Fibroblast of skin of left biceps (primary cell): ENCODE results near the gene DDX23.
A peak's percentile ranks its signal among the peaks of the same experiment; 100 is the strongest.

Experiments
- DNase-seq, 2 experiments: peaks; one replicate each; pipeline ENCODE4 v3.0.0-alpha.2; 2013; ENCODE audit warnings: low read depth in 2 of 2

Gene DDX23

GRCh38 chr12:48795550-48796455, 56.2 kb downstream of the DDX23 start:
- DNase-seq: peak; percentile 51 to 55

GRCh38 chr12:48794870-48795269, 57.1 kb downstream of the DDX23 start:
- DNase-seq: no peak

DNA sequence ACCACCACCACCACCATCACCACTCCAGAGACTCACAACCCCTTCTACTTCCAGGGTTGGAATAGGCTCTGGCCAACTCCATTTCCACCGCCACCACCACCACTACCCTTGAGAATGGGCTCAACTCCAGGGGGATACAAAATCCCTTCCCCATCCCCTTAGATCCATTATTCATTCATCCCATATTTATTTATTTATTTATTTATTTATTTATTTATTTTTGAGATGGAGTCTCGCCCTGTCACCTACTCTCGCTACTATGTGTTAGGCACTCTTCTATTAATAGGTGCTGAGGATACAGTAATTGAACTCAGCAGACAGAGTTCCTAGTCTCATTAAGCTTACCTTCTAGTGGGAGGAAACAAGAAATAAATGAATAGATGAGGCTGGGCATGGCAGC, 58.3 kb downstream of the DDX23 start:
- DNase-seq: no peak

- no peak for DNase-seq
Measured at GRCh38 chr12:48789858-48790326, 62.1 kb downstream of the DDX23 start.

DNA sequence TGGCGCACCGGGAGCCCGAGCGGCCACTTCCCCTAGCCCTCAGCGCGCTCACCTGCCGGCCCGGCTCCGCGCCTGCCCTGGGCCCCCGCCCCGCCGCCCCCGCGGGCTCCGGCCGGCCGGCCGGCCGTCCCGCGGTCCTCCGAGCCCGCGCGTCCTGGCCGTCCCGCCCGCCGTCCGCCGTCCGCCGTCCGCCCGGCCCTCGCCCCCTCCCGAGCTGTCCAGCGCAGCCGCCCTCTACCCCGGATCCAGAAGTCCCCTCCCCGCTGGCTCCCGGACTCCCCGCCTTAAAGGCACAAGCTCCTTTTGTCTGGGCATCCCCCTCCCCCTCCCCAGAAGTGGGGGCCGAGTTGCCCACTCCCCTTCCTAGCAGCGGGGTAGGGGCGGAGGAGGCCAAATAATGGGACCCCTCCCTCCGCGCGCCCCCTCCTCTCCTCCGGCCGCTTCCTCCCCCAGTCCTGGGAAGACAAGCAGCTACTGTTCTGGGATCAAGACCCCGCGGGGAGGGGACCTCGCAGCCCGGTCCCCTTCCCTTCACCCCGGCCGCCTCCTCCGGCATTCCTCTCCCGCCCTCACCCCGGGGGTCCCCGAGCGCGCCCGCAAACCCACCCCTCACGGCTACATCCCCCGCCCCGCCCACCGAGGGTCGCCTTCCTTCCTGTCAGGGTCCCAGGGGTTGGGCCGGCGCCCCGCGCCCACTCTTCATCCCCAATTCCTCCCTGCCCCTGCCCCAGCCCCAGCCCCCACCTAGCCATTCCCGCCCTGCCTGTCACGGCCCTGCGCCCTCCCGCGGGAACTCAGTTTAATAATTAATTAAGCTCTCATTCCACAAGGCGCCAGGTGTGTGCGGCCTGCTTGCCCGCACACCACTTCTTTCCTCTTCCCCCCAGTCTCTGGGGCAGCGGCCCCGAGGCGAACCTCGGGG, 62.8 kb downstream of the DDX23 start, which contains the start of gene ADCY6:
ADCY6 (minus strand) TSS at position 236 of the 922 bp plus-strand sequence. CDS start 5,655 bp downstream, outside the sequence.
- peak in 1 of 2 experiments; percentile 13 for DNase-seq

GRCh38 chr12:48788524-48788853, 63.5 kb downstream of the DDX23 start:
- no peak for DNase-seq

DNA sequence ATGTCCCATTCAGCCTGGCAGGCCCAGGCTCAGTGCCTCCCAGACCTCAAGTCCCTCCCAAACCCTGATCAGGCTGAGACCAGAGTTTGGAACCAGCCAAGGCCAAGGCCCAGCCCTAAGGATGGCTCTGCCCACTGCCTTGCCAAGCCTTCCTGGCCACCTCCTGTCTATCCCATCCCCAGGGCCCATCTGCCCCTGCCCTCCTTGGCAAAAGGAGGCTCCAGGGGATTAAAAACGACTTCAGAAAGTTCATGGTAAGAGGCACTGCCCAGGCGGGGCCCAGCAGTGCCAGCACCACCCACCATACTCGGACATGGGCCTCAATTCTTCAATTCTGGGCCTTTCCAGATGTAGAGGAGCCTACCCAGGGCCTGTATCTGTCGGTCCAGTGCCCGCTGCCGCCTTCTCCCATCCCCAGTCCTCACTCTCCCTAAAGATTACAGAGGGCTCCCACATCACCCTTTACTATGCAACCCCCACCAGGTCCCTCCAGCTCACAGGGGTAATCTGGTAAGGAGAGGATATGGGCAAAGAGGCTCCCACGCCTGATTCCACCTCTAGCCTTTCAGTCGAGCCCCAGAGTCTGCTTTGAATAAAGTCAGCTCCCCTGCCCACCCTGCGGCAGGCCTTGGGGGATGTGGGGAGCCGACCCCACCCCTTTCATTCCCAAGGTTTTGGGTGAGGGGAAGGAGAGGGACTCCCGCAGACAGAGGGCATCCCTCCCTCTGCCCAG, 64.0 kb downstream of the DDX23 start:
- no peak for DNase-seq

GRCh38 chr12:48786591-48787544, 65.1 kb downstream of the DDX23 start:
- no peak for DNase-seq

- no peak for DNase-seq
Measured at GRCh38 chr12:48783432-48783831, 68.5 kb downstream of the DDX23 start.

DNA sequence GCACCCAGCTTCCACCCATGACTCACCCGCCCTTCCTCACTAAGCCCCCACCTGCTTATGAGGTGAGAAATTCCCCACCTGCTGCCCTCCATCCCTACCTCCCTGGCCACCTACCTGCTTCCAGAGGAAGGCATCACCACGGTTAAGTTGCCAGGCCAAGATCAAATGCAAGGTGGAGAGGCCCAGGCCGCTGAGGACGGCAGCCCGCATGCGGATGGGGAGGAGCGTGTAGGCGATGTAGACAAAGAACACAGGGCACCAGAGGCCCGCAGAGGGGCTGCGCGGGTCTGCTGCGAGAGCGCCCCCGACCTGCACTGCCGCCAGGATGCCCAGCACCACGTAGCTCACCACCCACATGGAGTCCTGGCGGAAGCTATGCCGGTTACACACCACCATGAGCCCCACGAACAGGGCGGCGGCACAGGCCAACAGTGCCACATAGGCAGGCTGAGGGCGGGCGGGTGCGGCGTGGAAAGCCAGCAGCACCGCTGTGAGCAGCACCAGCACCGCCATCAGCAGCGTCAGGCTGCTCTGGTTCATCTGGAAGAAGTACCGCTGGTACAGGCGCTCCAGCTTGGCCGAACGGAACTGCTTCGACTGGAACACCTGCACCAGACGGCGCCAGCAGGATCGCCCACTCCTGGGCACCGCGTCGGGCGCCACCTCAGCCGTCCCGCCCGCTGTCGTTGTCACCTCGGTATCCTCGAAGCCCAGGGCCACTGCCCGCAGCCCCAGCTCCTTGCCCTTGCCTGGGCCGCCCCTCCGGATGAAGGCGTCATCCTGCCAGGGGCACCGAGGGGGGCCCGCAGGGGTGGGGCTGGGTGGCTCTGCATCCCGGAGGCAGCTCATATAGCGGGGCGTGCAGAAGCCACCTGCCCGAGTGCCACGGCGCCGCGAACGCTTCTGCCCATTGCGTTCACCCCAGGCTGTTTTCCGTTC, 69.2 kb downstream of the DDX23 start:
- DNase-seq: no peak

DNA sequence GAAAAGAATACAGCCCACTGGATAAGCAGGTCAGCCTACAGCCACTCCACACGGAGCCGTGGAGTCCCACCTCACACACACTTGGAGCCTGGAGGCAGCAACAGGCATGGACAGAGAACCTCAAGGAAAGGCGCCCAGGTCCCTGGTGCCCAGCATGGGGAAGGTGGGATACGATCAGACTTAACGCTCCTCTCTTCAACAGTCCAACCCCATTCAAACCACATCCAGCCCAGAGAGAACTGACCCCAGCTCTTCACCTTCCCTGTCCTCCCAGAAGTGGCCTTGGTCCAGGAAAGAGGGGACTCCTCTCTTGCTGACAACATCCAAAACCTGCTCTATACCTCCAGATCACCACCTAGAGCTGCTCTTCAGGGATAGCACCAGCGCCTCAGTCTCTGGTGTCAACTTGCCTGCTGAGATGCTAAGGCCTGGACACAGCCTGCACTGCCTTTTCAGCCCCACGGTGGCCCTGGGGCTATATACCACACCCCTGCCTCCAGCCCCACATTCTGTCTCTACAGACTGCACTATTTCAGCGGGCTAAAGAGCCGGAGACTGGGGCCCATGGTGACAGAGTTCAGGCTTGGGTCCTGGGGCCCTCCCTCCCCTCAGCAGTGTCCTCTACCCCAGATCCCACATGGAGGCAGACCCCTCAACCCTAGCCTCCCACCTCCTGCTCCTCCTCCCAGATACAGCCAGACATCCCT, 70.1 kb downstream of the DDX23 start:
- DNase-seq: no peak

GRCh38 chr12:48780381-48781025, 71.5 kb downstream of the DDX23 start:
- DNase-seq: no peak

DNA sequence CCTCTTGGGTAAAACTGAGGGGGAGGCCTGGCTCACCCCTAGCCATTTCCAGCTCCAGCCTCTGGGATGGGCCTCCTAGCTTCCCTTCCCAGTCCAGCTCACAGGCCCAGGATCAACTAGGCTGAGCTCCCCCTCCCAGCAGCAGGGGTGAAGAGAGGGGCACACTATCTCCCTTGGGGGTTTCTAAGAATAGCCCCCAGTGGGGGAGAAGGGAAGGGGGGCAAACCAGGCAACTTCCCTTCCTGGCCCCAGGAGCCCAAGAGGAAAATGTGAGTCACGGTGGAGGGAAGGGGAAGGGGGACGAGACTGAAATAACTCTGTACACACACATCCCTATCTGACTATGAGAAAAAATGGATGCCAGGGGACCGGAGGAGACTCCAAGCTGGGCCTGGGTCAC, 72.1 kb downstream of the DDX23 start:
- DNase-seq: peak; percentile 77 to 79
